Esophagus (tissue), 2 donors: ENCODE measurements around the gene STON1. TPM values are rescaled to one million over a fixed set of nuclear protein-coding genes. Genes with fewer than 3 reads are reported as not detected.
"Not testable (repeated sequence)": the region's sequence is repeated elsewhere in the genome, so short reads cannot be mapped to it uniquely, and the experiment has no call there.

Experiments
- H3K27ac ChIP-seq, 2 donors: one replicate each; pipeline ENCODE4 v1.5.1; 2013; ENCODE audit warnings: low read depth in 2 of 2, mild to moderate bottlenecking in 2 of 2, inconsistent platforms in 1 of 2, low read length in 1 of 2, moderate library complexity in 1 of 2
- H3K27me3 ChIP-seq, 2 donors: one replicate each; pipeline ENCODE4 v1.6.1; 2013; ENCODE audit warnings: low read length in 2 of 2, control low read depth in 1 of 2, mild to moderate bottlenecking in 1 of 2; ENCODE audit not compliant: insufficient read depth in 2 of 2, control insufficient read depth in 1 of 2
- H3K36me3 ChIP-seq, 2 donors: one replicate each; pipeline ENCODE4 v1.6.1; 2013; ENCODE audit warnings: low read length in 1 of 2; ENCODE audit not compliant: control insufficient read depth in 2 of 2, insufficient read depth in 2 of 2
- H3K4me1 ChIP-seq, 2 donors: one replicate each; pipeline ENCODE4 v1.6.1; 2013; ENCODE audit warnings: low read length in 1 of 2; ENCODE audit not compliant: control insufficient read depth in 2 of 2, insufficient read depth in 2 of 2
- H3K4me3 ChIP-seq, 2 donors: one replicate each; pipeline ENCODE4 v1.5.1; 2013; ENCODE audit warnings: low read length in 2 of 2, mild to moderate bottlenecking in 2 of 2, low read depth in 1 of 2, moderate library complexity in 1 of 2
- H3K9me3 ChIP-seq, 2 donors: one replicate each; pipeline ENCODE4 v1.6.1; 2013; ENCODE audit warnings: mild to moderate bottlenecking in 2 of 2, low read depth in 1 of 2, low read length in 1 of 2, moderate library complexity in 1 of 2; ENCODE audit not compliant: control insufficient read depth in 2 of 2, insufficient read depth in 1 of 2
- WGBS, 2 donors: extraction: QIAGEN DNeasy Blood & Tissue Kit; methylation state at CpG; one replicate each; pipeline ENCODE4 v1.1.7; 2013; 5-methylcytosine and 5-hydroxymethylcytosine counted together
- polyA plus RNA-seq, 2 donors: library from polyadenylated mRNA; stranded (reverse); fragments of 200-250 nt; gene quantifications; one replicate each; pipeline ENCODE4 v1.2.3, GENCODE V29; 2013
- donor health status: healthy with polysubstance abuse.
- donor health status: Bipolar disorder and iron deficiency.

Gene STON1
- polyA plus RNA-seq, 2 donors, result 3.8 to 5.5 TPM

- H3K36me3 ChIP-seq, result peaks cover 2 to 4% of the 10 kb centered on the region in 2 donors
- H3K4me3 ChIP-seq, result no peak overlapping the region
- 88 to 90% methylated on average over 4 of the region's 4 CpGs for WGBS, 2 donors
- no peaks in the 10 kb centered on the region for H3K27me3 ChIP-seq
- no peaks in the 10 kb centered on the region for H3K4me1 ChIP-seq
- H3K27ac ChIP-seq, result no peak overlapping the region
- H3K9me3 ChIP-seq, result no peaks in the 10 kb centered on the region
These were observed 22.8 kb upstream of the STON1 start for GRCh38 chr2:48507111-48507510.

DNA sequence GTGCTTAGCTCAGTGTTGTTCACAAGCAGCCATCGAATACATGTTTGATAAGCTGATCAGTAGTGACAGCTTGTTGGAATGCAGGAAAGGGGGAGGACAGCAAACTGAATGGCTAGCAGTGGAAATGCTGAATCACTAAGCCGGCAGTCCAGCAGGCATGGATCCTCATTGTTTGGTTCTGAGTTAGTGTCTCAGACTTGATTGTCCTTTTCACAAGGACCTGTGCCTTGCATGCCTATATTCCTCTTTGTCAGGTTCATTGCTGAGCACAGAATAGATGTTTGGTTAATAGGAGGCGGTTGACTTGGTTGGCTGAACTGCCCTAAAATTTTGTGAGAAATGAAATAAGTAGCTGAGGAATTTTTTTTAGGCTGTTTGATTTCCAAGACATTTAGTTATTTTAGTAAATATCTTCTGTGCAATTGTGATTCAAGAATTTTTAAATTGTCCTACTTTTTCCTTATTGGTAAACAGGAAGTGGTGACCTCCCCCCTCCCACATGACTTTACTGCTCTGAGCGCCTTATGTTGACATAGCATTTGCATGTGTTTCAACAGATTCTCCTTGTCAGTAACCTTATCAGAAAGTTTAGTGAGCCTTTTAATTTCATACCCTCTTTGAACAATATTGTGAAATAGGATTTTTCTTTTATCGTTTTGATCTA is 21.4 kb upstream of the STON1 start:
- WGBS, 2 donors, result 54 to 63% methylated on average over 5 of the region's 5 CpGs

GRCh38 chr2:48510329-48510728 is 19.6 kb upstream of the STON1 start:
- peak overlapping the region in 1 of 2 donors; percentile 31 for H3K27ac ChIP-seq

More for the DNA sequence above, 21.4 kb upstream of the STON1 start:
- no peak overlapping the region for H3K4me3 ChIP-seq
- H3K4me1 ChIP-seq, result no peaks in the 10 kb centered on the region
- H3K9me3 ChIP-seq, result no peaks in the 10 kb centered on the region
- H3K36me3 ChIP-seq, result peaks cover 4% of the 10 kb centered on the region in 2 donors
- peak overlapping the region in 1 of 2 donors; percentile 49 for H3K27ac ChIP-seq
- no peaks in the 10 kb centered on the region for H3K27me3 ChIP-seq

DNA sequence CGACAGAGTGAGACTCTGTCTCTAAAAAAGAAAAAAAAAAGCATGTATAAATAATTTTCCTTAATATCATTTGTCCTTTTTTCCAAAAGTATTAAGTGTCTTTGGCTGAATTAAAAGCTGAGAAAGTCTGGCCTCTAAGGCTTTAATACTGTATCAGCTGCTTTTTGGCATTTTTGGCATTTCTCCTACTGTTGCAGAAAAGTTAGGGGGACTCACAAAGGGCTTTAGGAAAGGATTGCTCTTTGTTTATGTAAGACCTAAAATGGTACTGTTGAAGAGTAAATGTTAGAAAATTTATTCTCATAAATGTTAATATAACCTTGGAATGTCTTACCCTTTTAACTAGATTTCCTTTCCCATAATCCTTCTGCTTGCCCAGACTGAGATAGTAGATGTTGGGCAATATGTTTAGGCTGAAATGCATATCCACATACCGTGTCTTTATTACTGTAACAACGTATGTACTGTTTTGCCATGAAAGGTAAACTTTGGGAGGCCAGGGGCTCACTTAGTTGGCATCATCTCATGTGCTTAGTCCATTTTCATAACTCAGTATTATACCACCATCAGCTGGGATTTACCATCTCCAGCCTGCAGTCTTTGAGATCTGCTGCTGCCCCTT is 18.0 kb upstream of the STON1 start:
- Histone ChIP-seq H3K4me1 (no peaks in the 10 kb centered on the region), H3K4me3 (no peak overlapping the region), H3K36me3 (peaks cover 0 to 4% of the 10 kb centered on the region in 2 donors), H3K27me3 (no peaks in the 10 kb centered on the region), H3K9me3 (no peaks in the 10 kb centered on the region), H3K27ac (no peak overlapping the region)
- WGBS, 2 donors, result 77 to 85% methylated on average over 3 of the region's 3 CpGs

More at GRCh38 chr2:48510329-48510728, 19.6 kb upstream of the STON1 start:
- no peak overlapping the region for H3K4me3 ChIP-seq
- no peaks in the 10 kb centered on the region for H3K27me3 ChIP-seq
- no peaks in the 10 kb centered on the region for H3K9me3 ChIP-seq
- no peaks in the 10 kb centered on the region for H3K4me1 ChIP-seq
- peaks cover 4% of the 10 kb centered on the region in 2 donors for H3K36me3 ChIP-seq
- 39 to 41% methylated on average over 3 of the region's 3 CpGs for WGBS, 2 donors

DNA sequence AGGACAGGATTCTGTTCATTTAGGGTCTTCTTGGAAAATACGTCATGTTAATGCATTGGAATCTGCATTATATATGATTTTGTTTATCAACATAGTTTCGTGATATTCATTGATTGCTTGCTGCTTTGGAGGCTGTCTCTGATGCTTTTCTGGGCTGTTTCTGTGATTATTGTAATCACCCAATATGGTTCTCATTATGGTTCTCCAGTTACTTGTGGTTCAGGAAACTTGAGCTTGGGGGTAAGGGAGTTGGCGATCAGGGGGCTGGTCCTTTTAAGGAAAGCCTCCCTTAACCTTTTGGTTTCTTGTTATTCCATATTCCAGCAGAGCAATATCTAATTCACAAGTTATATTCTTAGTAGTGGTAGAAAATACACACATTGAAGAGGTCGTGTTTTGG is 17.4 kb upstream of the STON1 start:
- WGBS, 2 donors, result 90 to 91% methylated on average over 4 of the region's 4 CpGs
- H3K27ac ChIP-seq, result no peak overlapping the region
- peaks cover 0 to 4% of the 10 kb centered on the region in 2 donors for H3K36me3 ChIP-seq

GRCh38 chr2:48514348-48515003 is 15.5 kb upstream of the STON1 start:
- WGBS, 2 donors, result 71 to 75% methylated on average over 9 of the region's 9 CpGs
- peak overlapping the region in 1 of 2 donors; percentile 37 for H3K27ac ChIP-seq
- no peak overlapping the region for H3K4me3 ChIP-seq
- H3K4me1 ChIP-seq, result no peaks in the 10 kb centered on the region
- H3K27me3 ChIP-seq, result no peaks in the 10 kb centered on the region
- H3K36me3 ChIP-seq, result peaks cover 3 to 10% of the 10 kb centered on the region in 2 donors
- no peaks in the 10 kb centered on the region for H3K9me3 ChIP-seq

More for the DNA sequence above, 17.4 kb upstream of the STON1 start:
- Histone ChIP-seq H3K4me1 (no peaks in the 10 kb centered on the region), H3K27me3 (no peaks in the 10 kb centered on the region), H3K4me3 (no peak overlapping the region), H3K9me3 (no peaks in the 10 kb centered on the region)

DNA sequence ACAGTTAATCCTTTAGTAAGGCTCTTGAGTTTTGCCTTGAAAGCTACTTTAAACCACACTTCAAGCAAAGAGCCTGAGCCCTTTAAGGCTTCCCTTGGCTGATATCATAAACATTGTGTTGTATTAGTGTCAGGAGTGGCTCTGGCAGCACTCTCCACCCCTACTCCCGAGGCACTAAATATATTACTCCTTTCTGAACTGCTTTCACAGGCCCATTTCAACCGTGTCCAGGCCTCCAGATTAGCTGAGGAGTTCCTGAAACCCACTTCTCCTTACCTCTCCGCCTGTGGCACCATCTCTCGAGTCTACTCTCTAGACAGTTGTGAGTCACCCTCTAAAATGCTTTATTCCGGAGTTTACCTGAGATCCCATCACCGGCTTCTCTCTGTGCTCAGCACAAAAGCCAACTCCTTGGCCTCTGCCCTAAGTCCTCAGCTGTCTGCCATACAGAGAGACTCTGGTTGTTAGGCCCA is 14.4 kb upstream of the STON1 start:
- H3K36me3 ChIP-seq, result peaks cover 3 to 12% of the 10 kb centered on the region in 2 donors

DNA sequence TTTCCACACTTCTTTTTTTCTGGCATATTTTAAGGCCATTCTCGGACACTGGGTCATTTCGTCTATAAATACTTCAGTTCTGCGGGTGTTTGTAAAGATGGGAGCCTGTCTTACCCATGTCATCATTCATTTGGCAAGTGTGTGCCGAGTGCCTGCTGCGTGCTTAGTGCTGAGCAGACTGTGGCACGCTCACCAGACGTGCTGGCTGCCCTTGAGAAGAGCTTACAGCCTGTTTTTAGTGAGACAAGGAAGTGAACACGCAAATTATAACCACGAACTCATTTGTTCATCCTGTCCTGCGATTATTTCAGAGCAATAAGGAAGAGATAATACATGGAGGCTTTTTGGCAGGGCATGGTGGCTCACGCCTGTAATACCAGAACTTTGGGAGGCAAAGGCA is 10.4 kb upstream of the STON1 start:
- H3K4me3 ChIP-seq, result no peak overlapping the region
- no peak overlapping the region for H3K27ac ChIP-seq
- 79 to 84% methylated on average over 11 of the region's 11 CpGs for WGBS, 2 donors
- peaks cover 0 to 2% of the 10 kb centered on the region in 2 donors for H3K4me1 ChIP-seq
- peaks cover 3 to 9% of the 10 kb centered on the region in 2 donors for H3K36me3 ChIP-seq
- no peaks in the 10 kb centered on the region for H3K27me3 ChIP-seq
- H3K9me3 ChIP-seq, result no peaks in the 10 kb centered on the region

More for the DNA sequence above, 14.4 kb upstream of the STON1 start:
- no peaks in the 10 kb centered on the region for H3K9me3 ChIP-seq
- peak overlapping the region; percentile 1 to 38 for H3K27ac ChIP-seq
- WGBS, 2 donors, result 64 to 73% methylated on average over 6 of the region's 6 CpGs
- no peak overlapping the region for H3K4me3 ChIP-seq
- H3K27me3 ChIP-seq, result no peaks in the 10 kb centered on the region
- no peaks in the 10 kb centered on the region for H3K4me1 ChIP-seq

DNA sequence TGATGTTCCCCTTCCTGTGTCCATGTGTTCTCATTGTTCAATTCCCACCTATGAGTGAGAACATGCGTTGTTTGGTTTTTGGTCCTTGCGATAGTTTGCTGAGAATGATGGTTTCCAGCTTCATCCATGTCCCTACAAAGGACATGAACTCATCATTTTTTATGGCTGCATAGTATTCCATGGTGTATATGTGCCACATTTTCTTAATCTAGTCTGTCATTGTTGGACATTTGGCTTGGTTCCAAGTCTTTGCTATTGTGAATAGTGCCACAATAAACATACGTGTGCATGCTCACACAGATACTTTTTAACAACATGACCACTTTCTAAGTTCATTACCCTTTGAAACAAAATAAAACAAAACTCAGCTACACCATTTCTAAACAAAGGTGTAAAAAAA is 5.2 kb upstream of the STON1 start:
- H3K36me3 ChIP-seq, H3K4me1 ChIP-seq, H3K4me3 ChIP-seq, H3K27me3 ChIP-seq, H3K27ac ChIP-seq, H3K9me3 ChIP-seq: not testable (repeated sequence)
- WGBS, 2 donors, result 83 to 91% methylated on average over 3 of the region's 3 CpGs
